H1 (cell line): Measurements from ENCODE around the gene SMYD5. TPM values are rescaled to one million over a fixed set of nuclear protein-coding genes. Genes with fewer than 3 reads are reported as not detected.

Experiments used
- CTCF ChIA-PET: fragments of 300-600 bp; sonication (Branson Sonifier 250); formaldehyde crosslinking; loops from one replicate; lab custom pipeline; 2021; ENCODE audit not compliant: partially characterized antibody; lab: Charles Lee
- POLR2A ChIA-PET: fragments of 300-600 bp; sonication (Branson Sonifier 250); formaldehyde crosslinking; loops from one replicate; lab custom pipeline; 2021; ENCODE audit warnings: inconsistent platforms; ENCODE audit not compliant: partially characterized antibody; lab: Charles Lee
- DNase-seq, 2 experiments: peaks; one replicate each; pipeline versions ENCODE4 v3.0.0 to v3.0.0-alpha.2; 2010 to 2022; ENCODE audit warnings: low spot score in 2 of 2, low read depth in 1 of 2, mixed read lengths in 1 of 2
- FAIRE-seq: peaks from 2 replicates; lab custom pipeline; 2011; peaks lifted over from hg19 to GRCh38; lab: Jason Lieb, UNC
- H2AFZ ChIP-seq: 2 replicates; pipeline ENCODE4 v1.8.1; 2012; ENCODE audit warnings: low read length, inconsistent platforms
- H2AK5ac ChIP-seq: 2 replicates; pipeline ENCODE4 v1.6.1; 2013; ENCODE audit warnings: low read depth, low read length
- H2BK120ac ChIP-seq: replicated peaks from 2 replicates; pipeline ENCODE3; 2013; ENCODE audit warnings: low read depth, low read length, inconsistent platforms
- H2BK12ac ChIP-seq: 2 replicates; pipeline ENCODE4 v1.6.1; 2013; ENCODE audit warnings: low read depth, low read length
- H2BK15ac ChIP-seq: 2 replicates; pipeline ENCODE4 v1.6.1; 2013; ENCODE audit warnings: low read length
- H2BK20ac ChIP-seq: 2 replicates; pipeline ENCODE4 v1.6.1; 2013; ENCODE audit warnings: low read length
- H2BK5ac ChIP-seq: 2 replicates; pipeline ENCODE4 v1.6.1; 2013; ENCODE audit warnings: low read depth, low read length
- H3K14ac ChIP-seq: 2 replicates; pipeline ENCODE4 v1.6.1; 2013; ENCODE audit warnings: inconsistent platforms; ENCODE audit not compliant: insufficient read length
- H3K18ac ChIP-seq: 2 replicates; pipeline ENCODE4 v1.6.1; 2013; ENCODE audit warnings: low read length; ENCODE audit errors: extremely low read depth
- H3K23ac ChIP-seq: 2 replicates; pipeline ENCODE4 v1.6.1; 2013; ENCODE audit warnings: inconsistent platforms; ENCODE audit not compliant: insufficient read length
- H3K23me2 ChIP-seq: 2 replicates; pipeline ENCODE4 v1.6.1; 2013; ENCODE audit warnings: low read depth, low read length
- H3K27ac ChIP-seq: 2 replicates; pipeline ENCODE4 v1.6.1; 2011; ENCODE audit warnings: low read depth, low read length, inconsistent platforms
- H3K27me3 ChIP-seq, 4 experiments: replicated peaks in 1 of 4; 1 replicate in 1 of 4; 2 replicates in 3 of 4; pipeline versions ENCODE4 v1.6.1 to v1.8.1; 2011 to 2013; ENCODE audit warnings: low read length in 3 of 4, mild to moderate bottlenecking in 3 of 4, inconsistent platforms in 2 of 4, mixed read lengths in 2 of 4, moderate library complexity in 1 of 4; ENCODE audit not compliant: control insufficient read depth in 3 of 4, insufficient read depth in 3 of 4; ENCODE audit errors: extremely low read depth in 1 of 4
- H3K36me3 ChIP-seq, 4 experiments: 2 replicates each; pipeline versions ENCODE4 v1.6.1 to v1.8.1; 2011 to 2013; ENCODE audit warnings: mild to moderate bottlenecking in 4 of 4, low read length in 3 of 4, moderate library complexity in 2 of 4, control low read depth in 1 of 4, inconsistent platforms in 1 of 4; ENCODE audit not compliant: insufficient read depth in 4 of 4, control insufficient read depth in 2 of 4
- H3K4ac ChIP-seq: replicated peaks from 2 replicates; pipeline ENCODE3; 2013; ENCODE audit warnings: low read length, low read depth, mixed read lengths, inconsistent platforms; ENCODE audit not compliant: insufficient read length
- H3K4me1 ChIP-seq, 4 experiments: replicated peaks in 1 of 4; 1 replicate in 1 of 4; 2 replicates in 3 of 4; pipeline versions ENCODE4 v1.6.1 to v1.8.1; 2011 to 2013; ENCODE audit warnings: low read length in 3 of 4, inconsistent platforms in 2 of 4, mixed read lengths in 1 of 4; ENCODE audit not compliant: insufficient read depth in 4 of 4, control insufficient read depth in 3 of 4
- H3K4me2 ChIP-seq, 2 experiments: 2 replicates each; pipeline versions ENCODE4 v1.6.1 to v1.8.1; 2011 to 2013; ENCODE audit warnings: low read depth in 2 of 2, low read length in 2 of 2, control low read depth in 1 of 2, inconsistent platforms in 1 of 2, mild to moderate bottlenecking in 1 of 2; ENCODE audit not compliant: insufficient read depth in 1 of 2
- H3K4me3 ChIP-seq, 4 experiments: fragments of 200-600, 300-600 bp in 1 of 4; sonication (generic), shearing (Covaris generic), sonication (Bioruptor Twin) in 1 of 4; 2 replicates each; pipeline versions ENCODE4 v1.5.1 to v1.8.1; 2011 to 2016; ENCODE audit warnings: low read length in 4 of 4, low read depth in 3 of 4, control low read depth in 2 of 4, inconsistent platforms in 2 of 4, mild to moderate bottlenecking in 2 of 4, mixed read lengths in 1 of 4, moderate library complexity in 1 of 4; ENCODE audit not compliant: insufficient read depth in 2 of 4; ENCODE audit errors: extremely low read depth in 1 of 4
- H3K56ac ChIP-seq: replicated peaks from 2 replicates; pipeline ENCODE3; 2013; ENCODE audit warnings: low read depth, mild to moderate bottlenecking, mixed read lengths, low read length, inconsistent platforms; ENCODE audit not compliant: insufficient read length
- H3K79me1 ChIP-seq: 2 replicates; pipeline ENCODE4 v1.6.1; 2013; ENCODE audit warnings: low read depth, low read length, control low read depth
- H3K79me2 ChIP-seq, 2 experiments: 2 replicates each; pipeline versions ENCODE4 v1.6.1 to v1.8.1; 2012 to 2013; ENCODE audit warnings: low read length in 2 of 2, mild to moderate bottlenecking in 2 of 2, inconsistent platforms in 1 of 2; ENCODE audit not compliant: insufficient read depth in 2 of 2, control insufficient read depth in 1 of 2
- H3K9ac ChIP-seq, 4 experiments: replicated peaks in 1 of 4; 1 replicate in 1 of 4; 2 replicates in 3 of 4; pipeline versions ENCODE4 v1.6.1 to v1.8.1; 2011 to 2013; ENCODE audit warnings: low read depth in 3 of 4, low read length in 3 of 4, control low read depth in 2 of 4, mild to moderate bottlenecking in 2 of 4, moderate library complexity in 2 of 4, inconsistent platforms in 1 of 4; ENCODE audit errors: extremely low read depth in 1 of 4
- H3K9me3 ChIP-seq, 2 experiments: 2 replicates each; pipeline versions ENCODE4 v1.6.1 to v1.8.1; 2012 to 2013; ENCODE audit warnings: mild to moderate bottlenecking in 2 of 2, moderate library complexity in 2 of 2, control low read depth in 1 of 2, inconsistent platforms in 1 of 2, low read depth in 1 of 2, low read length in 1 of 2, mixed read lengths in 1 of 2; ENCODE audit not compliant: insufficient read depth in 2 of 2
- H4K20me1 ChIP-seq, 2 experiments: replicated peaks in 1 of 2; 2 replicates each; pipeline versions ENCODE3 to v1.8.1; 2011 to 2013; ENCODE audit warnings: inconsistent platforms in 2 of 2, low read length in 2 of 2, mild to moderate bottlenecking in 1 of 2; ENCODE audit not compliant: insufficient read depth in 2 of 2, control insufficient read depth in 1 of 2
- H4K5ac ChIP-seq: 2 replicates; pipeline ENCODE4 v1.6.1; 2013; ENCODE audit warnings: low read length, low read depth, mixed read lengths, inconsistent platforms; ENCODE audit not compliant: insufficient read length
- H4K8ac ChIP-seq: 2 replicates; pipeline ENCODE4 v1.8.0; 2013; ENCODE audit warnings: mild to moderate bottlenecking, moderate library complexity, low read length, inconsistent platforms; ENCODE audit not compliant: insufficient read depth; ENCODE audit errors: extremely low read depth
- H4K91ac ChIP-seq: replicated peaks from 2 replicates; pipeline ENCODE3; 2013; ENCODE audit warnings: low read length, mixed read lengths, inconsistent platforms; ENCODE audit not compliant: insufficient read length
- ATF3 ChIP-seq: IDR thresholded peaks from 2 replicates; pipeline ENCODE4 v1.6.1; 2011; ENCODE audit warnings: low read depth, mild to moderate bottlenecking, low read length; ENCODE audit not compliant: insufficient read depth
- BRCA1 ChIP-seq: IDR thresholded peaks from 2 replicates; pipeline ENCODE4 v1.6.1; 2012; ENCODE audit warnings: low read depth, low read length, improper control_type of control experiment
- CREB1 ChIP-seq: IDR thresholded peaks from 2 replicates; pipeline ENCODE4 v1.6.1; 2012; ENCODE audit warnings: inconsistent platforms
- GTF2F1 ChIP-seq: IDR thresholded peaks from 2 replicates; pipeline ENCODE4 v1.6.1; 2012; ENCODE audit warnings: low read depth, low read length, improper control_type of control experiment, borderline replicate concordance
- JUND ChIP-seq: IDR thresholded peaks from 2 replicates; pipeline ENCODE4 v1.6.1; 2011; ENCODE audit warnings: mild to moderate bottlenecking, improper control_type of control experiment, low read length
- KDM1A ChIP-seq: fragments of 200-600, 300-600 bp; sonication (generic); IDR thresholded peaks from 2 replicates; pipeline ENCODE4 v1.7.1; 2016; ENCODE audit warnings: mild to moderate bottlenecking, low read length, borderline replicate concordance
- NRF1 ChIP-seq: IDR thresholded peaks from 2 replicates; pipeline ENCODE4 v1.6.1; 2011; ENCODE audit warnings: mild to moderate bottlenecking, low read depth, low read length, improper control_type of control experiment
- POLR2A ChIP-seq, 2 experiments: IDR thresholded peaks; 1 replicate in 1 of 2; 2 replicates in 1 of 2; pipeline ENCODE4 v1.6.1; 2011; ENCODE audit warnings: low read depth in 2 of 2, low read length in 2 of 2, mild to moderate bottlenecking in 2 of 2; ENCODE audit errors: control extremely low read depth in 1 of 2
- POLR2AphosphoS5 ChIP-seq: IDR thresholded peaks from 2 replicates; pipeline ENCODE4 v1.6.1; 2011; ENCODE audit warnings: low read depth, low read length
- RAD21 ChIP-seq, 2 experiments: IDR thresholded peaks in 1 of 2; conservative IDR thresholded peaks in 1 of 2; 2 replicates each; pipeline ENCODE4 v1.6.1; 2011; ENCODE audit warnings: low read depth in 2 of 2, low read length in 2 of 2, improper control_type of control experiment in 1 of 2, inconsistent platforms in 1 of 2, mild to moderate bottlenecking in 1 of 2, moderate library complexity in 1 of 2
- RNF2 ChIP-seq: fragments of 200-900, 300-1000 bp; sonication (generic); IDR thresholded peaks from 2 replicates; pipeline ENCODE4 v1.7.1; 2016; ENCODE audit warnings: borderline replicate concordance, low read depth, mild to moderate bottlenecking, antibody characterized with exemption, low read length; ENCODE audit not compliant: poor library complexity, severe bottlenecking; ENCODE audit errors: missing control alignments
- SP4 ChIP-seq: IDR thresholded peaks from 2 replicates; pipeline ENCODE4 v1.6.1; 2012; ENCODE audit warnings: low read length, inconsistent platforms
- SRF ChIP-seq: IDR thresholded peaks from 2 replicates; pipeline ENCODE4 v1.6.1; 2011; ENCODE audit warnings: mild to moderate bottlenecking, low read depth, low read length, moderate library complexity
- TAF1 ChIP-seq: IDR thresholded peaks from 2 replicates; pipeline ENCODE4 v1.6.1; 2011; ENCODE audit warnings: mild to moderate bottlenecking, low read depth, low read length
- WGBS, 2 experiments: shearing (Covaris generic) in 1 of 2; methylation state at CpG; one replicate each; pipeline versions ENCODE4 v1.1.6 to v1.1.7; 2013 to 2015; ENCODE audit warnings: low lambda C conversion rate in 2 of 2, mixed read lengths in 2 of 2, inconsistent platforms in 1 of 2, low coverage in 1 of 2, missing lambda C conversion rate in 1 of 2; ENCODE audit not compliant: insufficient replicate concordance in 2 of 2, insufficient coverage in 1 of 2, insufficient read length in 1 of 2; ENCODE audit errors: extremely low coverage in 1 of 2, missing lambda C conversion rate in 1 of 2; 5-methylcytosine and 5-hydroxymethylcytosine counted together
- polyA plus RNA-seq, 7 experiments: library from polyadenylated mRNA; depleted of rRNA in 3 of 7; stranded (reverse) in 5 of 7; unstranded in 2 of 7; fragments of >200 nt in 5 of 7; fragments of 200-250 nt in 2 of 7; gene quantifications; 1 replicate in 5 of 7; 2 replicates in 1 of 7; 4 replicates in 1 of 7; pipeline versions ENCODE4 v1.2.1 to v1.2.3, GENCODE V29; 2011 to 2013; ENCODE audit warnings: missing spikeins in 2 of 7, mixed read lengths in 2 of 7
- total RNA-seq: library from RNA; stranded (reverse); fragmentation: NEBNext Ultra II Directional; extraction: Animal tissue kit (Norgen Biotek cat#: 25700); gene quantifications from 2 replicates; pipeline ENCODE4 v1.2.1, GENCODE V29; 2021

Gene SMYD5
- total and polyA plus RNA-seq, 2 of the 8 experiments (the other 6 are each of a cell fraction or from before 2014, with no cell fraction given): 35.2 to 56.7 TPM

DNA sequence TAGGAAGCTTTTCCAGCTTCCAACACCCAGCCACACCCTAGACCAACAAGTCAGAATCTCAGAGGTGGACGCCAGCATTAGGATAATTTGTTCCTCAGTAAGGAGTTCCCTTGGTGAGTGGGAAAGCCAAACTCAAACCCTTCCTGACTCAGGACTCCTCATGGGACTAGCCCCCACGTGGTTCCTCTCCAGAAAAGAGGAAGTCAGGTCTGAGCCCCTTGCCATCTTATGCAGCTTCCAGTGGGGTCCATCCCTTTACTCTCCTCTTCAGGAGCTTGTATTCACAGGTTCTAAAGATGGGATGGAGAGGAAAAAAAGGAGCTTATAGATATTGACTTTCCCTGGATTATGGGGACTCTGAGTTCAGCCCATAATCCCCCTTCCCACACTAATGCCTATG is 26.5 kb upstream of the SMYD5 start:
- Histone ChIP-seq H3K79me2 (no peaks in the 10 kb centered on the region), H3K4ac (no peak overlapping the region), H3K23ac (no peak overlapping the region), H3K9me3 (peaks cover 0 to 2% of the 10 kb centered on the region in 2 experiments; a peak in 1 of 4 replicates), H3K4me1 (peaks cover 0 to 9% (median 2%) of the 10 kb centered on the region in 4 experiments; a peak in 4 of 7 replicates), H2BK20ac (no peak overlapping the region), H4K8ac (no peak overlapping the region), H3K18ac (no peak overlapping the region), H2BK12ac (no peak overlapping the region), H3K9ac (no peak overlapping the region), H3K23me2 (no peaks in the 10 kb centered on the region; the same call in 1 of the 2 replicates), H3K56ac (no peak overlapping the region), H3K27ac (no peak overlapping the region), H3K14ac (no peak overlapping the region), H3K4me3 (no peak overlapping the region), H3K36me3 (no peaks in the 10 kb centered on the region), H2BK120ac (no peak overlapping the region), H2BK15ac (no peak overlapping the region), H3K4me2 (no peak overlapping the region), H3K79me1 (no peaks in the 10 kb centered on the region), H4K5ac (no peak overlapping the region), H2AK5ac (no peak overlapping the region), H3K27me3 (peaks cover 0 to 5% (median 0%) of the 10 kb centered on the region in 4 experiments; a peak in 1 of 7 replicates), H4K20me1 (peaks cover 0 to 3% of the 10 kb centered on the region in 2 experiments), H4K91ac (no peak overlapping the region), H2BK5ac (no peak overlapping the region), H2AFZ (no peak overlapping the region)
- DNase-seq: no peak
- WGBS, 2 experiments: 66% methylated on average over 2 of the region's 2 CpGs; no CpG with 5 or more reads in 1 of the 2 experiments
- CTCF ChIA-PET: interaction anchor here (0.5 to 3.1 kb wide), 7 partner anchors 10 to 247 kb away, joined by 3 to 23 read pairs (median 4); partner anchors contain the start of gene NOTO
- no peak for FAIRE-seq
- POLR2A ChIA-PET: interaction anchor here (0.8 kb wide), 1 partner anchor 43 kb away, joined by 3 read pairs; no protein-coding TSS in a partner anchor
- TF ChIP-seq NRF1 (no peak), SP4 (no peak), TAF1 (no peak), JUND (no peak), GTF2F1 (no peak), RNF2 (no peak), ATF3 (no peak), SRF (no peak), BRCA1 (no peak), POLR2AphosphoS5 (no peak), CREB1 (no peak), KDM1A (no peak), POLR2A (IDR thresholded peaks at IDR 0.05; ENCODE audit: control extremely low read depth in 1 of 2, low read depth in 2 of 2, low read length in 2 of 2) (no peak), RAD21 (IDR thresholded peaks at IDR 0.05 in 1 of 2, conservative IDR thresholded peaks at IDR 0.05 in 1 of 2; ENCODE audit: low read depth in 2 of 2, low read length in 2 of 2) (no peak)
